ENCODE measurements around the gene LRRC19. TPM values are rescaled to one million over a fixed set of nuclear protein-coding genes. Genes with fewer than 3 reads are reported as not detected.
A peak's percentile ranks its signal among the peaks of the same experiment; 100 is the strongest.

LRRC19 gene
- not detected in 2 replicates for total RNA-seq (2014; rRNA removed; shearing (Covaris generic))

- DNase-seq (ENCODE audit: low read depth), result no peak
Measured at GRCh38 chr9:27005491-27005890, at the start of gene LRRC19. Gene LRRC19, minus strand, starts transcription at chr9:27005672. Its CDS starts 5,978 bp downstream, at chr9:26999694.

GRCh38 chr9:27054841-27055240, 49.4 kb upstream of the LRRC19 start:
- no peak for DNase-seq (ENCODE audit: low read depth)

GRCh38 chr9:27054125-27054524, 48.7 kb upstream of the LRRC19 start:
- DNase-seq (ENCODE audit: low read depth), result no peak

- peak; percentile 35 for DNase-seq (ENCODE audit: low read depth)
Measured at GRCh38 chr9:27053369-27054022, 48.0 kb upstream of the LRRC19 start.

- DNase-seq (ENCODE audit: low read depth), result no peak
Measured at GRCh38 chr9:27047136-27047535, 41.7 kb upstream of the LRRC19 start.

GRCh38 chr9:27043176-27043575, 37.7 kb upstream of the LRRC19 start:
- no peak for DNase-seq (ENCODE audit: low read depth)

GRCh38 chr9:27042476-27042875, 37.0 kb upstream of the LRRC19 start:
- no peak for DNase-seq (ENCODE audit: low read depth)

- DNase-seq (ENCODE audit: low read depth), result no peak
Measured at GRCh38 chr9:27041746-27042145, 36.3 kb upstream of the LRRC19 start.

- no peak for DNase-seq (ENCODE audit: low read depth)
Measured at GRCh38 chr9:27037499-27037898, 32.0 kb upstream of the LRRC19 start.

- DNase-seq (ENCODE audit: low read depth), result peak; percentile 54
Measured at GRCh38 chr9:27033815-27034403, 28.4 kb upstream of the LRRC19 start.

GRCh38 chr9:27029186-27029585, 23.7 kb upstream of the LRRC19 start:
- DNase-seq (ENCODE audit: low read depth), result no peak

GRCh38 chr9:27022920-27023319, 17.4 kb upstream of the LRRC19 start:
- DNase-seq (ENCODE audit: low read depth), result no peak

GRCh38 chr9:27019589-27019988, 14.1 kb upstream of the LRRC19 start:
- DNase-seq (ENCODE audit: low read depth), result peak; percentile 7

- DNase-seq (ENCODE audit: low read depth), result no peak
Measured at GRCh38 chr9:27003426-27004077, 1.9 kb downstream of the LRRC19 start.

GRCh38 chr9:26995810-26996209, 9.7 kb downstream of the LRRC19 start:
- no peak for DNase-seq (ENCODE audit: low read depth)

- no peak for DNase-seq (ENCODE audit: low read depth)
Measured at GRCh38 chr9:26983340-26983739, 22.1 kb downstream of the LRRC19 start.

- peak; percentile 61 for DNase-seq (ENCODE audit: low read depth)
Measured at GRCh38 chr9:26975728-26976707, 29.5 kb downstream of the LRRC19 start.

- DNase-seq (ENCODE audit: low read depth), result no peak
Measured at GRCh38 chr9:26974927-26975326, 30.5 kb downstream of the LRRC19 start.

- DNase-seq (ENCODE audit: low read depth), result no peak
Measured at GRCh38 chr9:26973989-26974388, 31.5 kb downstream of the LRRC19 start.

GRCh38 chr9:26971721-26972120, 33.8 kb downstream of the LRRC19 start:
- DNase-seq (ENCODE audit: low read depth), result no peak

- DNase-seq (ENCODE audit: low read depth), result no peak
Measured at GRCh38 chr9:26956860-26957233, 48.6 kb downstream of the LRRC19 start.
